H9 (cell line): Measurements from ENCODE around the gene OR5K2. TPM values are rescaled to one million over a fixed set of nuclear protein-coding genes. Genes with fewer than 3 reads are reported as not detected.

Experiments used
- DNase-seq: peaks from one replicate; pipeline ENCODE4 v3.0.0-alpha.2; 2017
- H2AFZ ChIP-seq: one replicate; pipeline ENCODE4 v1.6.1; 2013; ENCODE audit warnings: mild to moderate bottlenecking, low read length, control low read depth, moderate library complexity
- H2AK5ac ChIP-seq: 2 replicates; pipeline ENCODE4 v1.6.1; 2013; ENCODE audit warnings: low read length, control low read depth, mixed read lengths; ENCODE audit not compliant: insufficient read length
- H2BK120ac ChIP-seq: one replicate; pipeline ENCODE4 v1.6.1; 2013; ENCODE audit warnings: low read depth, mild to moderate bottlenecking, low read length, control low read depth, inconsistent platforms; ENCODE audit not compliant: poor library complexity, severe bottlenecking
- H2BK12ac ChIP-seq: 2 replicates; pipeline ENCODE4 v1.6.1; 2013; ENCODE audit warnings: low read length, control low read depth, mixed read lengths, low read depth; ENCODE audit not compliant: insufficient read length
- H2BK15ac ChIP-seq: 2 replicates; pipeline ENCODE4 v1.6.1; 2013; ENCODE audit warnings: low read depth, low read length, control low read depth
- H2BK20ac ChIP-seq: one replicate; pipeline ENCODE4 v1.6.1; 2013; ENCODE audit warnings: low read depth, mild to moderate bottlenecking, low read length, control low read depth, inconsistent platforms; ENCODE audit not compliant: poor library complexity, severe bottlenecking
- H2BK5ac ChIP-seq: 2 replicates; pipeline ENCODE4 v1.6.1; 2013; ENCODE audit warnings: low read length, control low read depth, mixed read lengths; ENCODE audit not compliant: insufficient read length
- H3K14ac ChIP-seq: 2 replicates; pipeline ENCODE4 v1.6.1; 2013; ENCODE audit warnings: low read length, control low read depth; ENCODE audit not compliant: insufficient read depth
- H3K18ac ChIP-seq: 2 replicates; pipeline ENCODE4 v1.6.1; 2013; ENCODE audit warnings: low read depth, mild to moderate bottlenecking, mixed read lengths, low read length, control low read depth; ENCODE audit not compliant: insufficient read length
- H3K23ac ChIP-seq: 2 replicates; pipeline ENCODE4 v1.6.1; 2013; ENCODE audit warnings: low read length, control low read depth, mixed read lengths, low read depth; ENCODE audit not compliant: insufficient read length
- H3K23me2 ChIP-seq: 2 replicates; pipeline ENCODE4 v1.6.1; 2013; ENCODE audit warnings: low read depth, mild to moderate bottlenecking, mixed read lengths, low read length, control low read depth; ENCODE audit not compliant: insufficient read length, poor library complexity, severe bottlenecking
- H3K27ac ChIP-seq: 2 replicates; pipeline ENCODE4 v1.5.1; 2013; ENCODE audit warnings: low read length, control low read depth, mixed read lengths, low read depth; ENCODE audit not compliant: insufficient read length
- H3K27me3 ChIP-seq: 2 replicates; pipeline ENCODE4 v1.6.1; 2013; ENCODE audit warnings: low read length, control low read depth, inconsistent platforms; ENCODE audit not compliant: insufficient read depth
- H3K4ac ChIP-seq: 2 replicates; pipeline ENCODE4 v1.6.1; 2013; ENCODE audit warnings: low read depth, mild to moderate bottlenecking, control low read depth, inconsistent platforms, low read length, moderate library complexity
- H3K4me1 ChIP-seq: 2 replicates; pipeline ENCODE4 v1.6.1; 2013; ENCODE audit warnings: low read length, control low read depth, inconsistent platforms; ENCODE audit not compliant: insufficient read depth
- H3K4me2 ChIP-seq: 2 replicates; pipeline ENCODE4 v1.6.1; 2013; ENCODE audit warnings: low read length, control low read depth, mixed read lengths; ENCODE audit not compliant: insufficient read length, insufficient read depth
- H3K56ac ChIP-seq: 2 replicates; pipeline ENCODE4 v1.6.1; 2013; ENCODE audit warnings: low read depth, mild to moderate bottlenecking, mixed read lengths, low read length, control low read depth; ENCODE audit not compliant: insufficient read length
- H3K79me1 ChIP-seq: 2 replicates; pipeline ENCODE4 v1.6.1; 2013; ENCODE audit warnings: low read depth, mild to moderate bottlenecking, moderate library complexity, low read length, control low read depth, inconsistent platforms; ENCODE audit not compliant: insufficient read depth, poor library complexity, severe bottlenecking
- H3K79me2 ChIP-seq: 2 replicates; pipeline ENCODE4 v1.6.1; 2013; ENCODE audit warnings: low read length, control low read depth, inconsistent platforms; ENCODE audit not compliant: insufficient read depth
- H3K9ac ChIP-seq: 2 replicates; pipeline ENCODE4 v1.6.1; 2013; ENCODE audit warnings: low read length, control low read depth, mixed read lengths; ENCODE audit not compliant: insufficient read length; ENCODE audit errors: extremely low read depth
- H3K9me3 ChIP-seq: one replicate; pipeline ENCODE4 v1.6.1; 2013; ENCODE audit warnings: low read depth, low read length, inconsistent platforms; ENCODE audit not compliant: control insufficient read depth
- H3T11ph ChIP-seq: one replicate; pipeline ENCODE4 v1.6.1; 2013; ENCODE audit warnings: mild to moderate bottlenecking, low read length, control low read depth, inconsistent platforms
- H4K20me1 ChIP-seq: one replicate; pipeline ENCODE4 v1.6.1; 2013; ENCODE audit not compliant: control insufficient read depth, insufficient read length, insufficient read depth
- H4K5ac ChIP-seq: 2 replicates; pipeline ENCODE4 v1.6.1; 2013; ENCODE audit warnings: low read depth, mild to moderate bottlenecking, mixed read lengths, low read length, control low read depth; ENCODE audit not compliant: insufficient read length
- H4K8ac ChIP-seq: replicated peaks from 2 replicates; pipeline ENCODE4 v1.6.1; 2013; ENCODE audit warnings: low read length, control low read depth, mixed read lengths, low read depth; ENCODE audit not compliant: insufficient read length
- H4K91ac ChIP-seq: 2 replicates; pipeline ENCODE4 v1.6.1; 2013; ENCODE audit warnings: low read depth, mild to moderate bottlenecking, moderate library complexity, mixed read lengths, low read length, control low read depth; ENCODE audit not compliant: insufficient read length
- H3K27ac Mint-ChIP-seq, 3 experiments: 2 replicates in 2 of 3; 3 replicates in 1 of 3; pipeline ENCODE4 v1.8.0; 2020 to 2021; ENCODE audit warnings: mixed read lengths in 3 of 3, mild to moderate bottlenecking in 1 of 3, moderate library complexity in 1 of 3
- H3K27me3 Mint-ChIP-seq: 2 replicates; pipeline ENCODE4 v1.8.0; 2021; ENCODE audit warnings: low read depth, mild to moderate bottlenecking, moderate library complexity, mixed read lengths
- H3K36me3 Mint-ChIP-seq, 3 experiments: 2 replicates in 2 of 3; 3 replicates in 1 of 3; pipeline ENCODE4 v1.8.0; 2020 to 2021; ENCODE audit warnings: low read depth in 3 of 3, mixed read lengths in 3 of 3; ENCODE audit not compliant: insufficient read depth in 1 of 3
- H3K4me1 Mint-ChIP-seq, 2 experiments: 2 replicates each; pipeline ENCODE4 v1.8.0; 2020; ENCODE audit warnings: mixed read lengths in 2 of 2
- H3K4me3 Mint-ChIP-seq, 2 experiments: 2 replicates in 1 of 2; 3 replicates in 1 of 2; pipeline ENCODE4 v1.8.0; 2020 to 2021; ENCODE audit warnings: mild to moderate bottlenecking in 2 of 2, mixed read lengths in 2 of 2, moderate library complexity in 1 of 2
- H3K9me3 Mint-ChIP-seq, 2 experiments: 2 replicates in 1 of 2; 3 replicates in 1 of 2; pipeline ENCODE4 v1.8.0; 2020; ENCODE audit warnings: mild to moderate bottlenecking in 2 of 2, mixed read lengths in 2 of 2, moderate library complexity in 1 of 2
- WGBS: extraction: QIAGEN DNeasy Blood & Tissue Kit; methylation state at CpG from one replicate; pipeline ENCODE4 v1.1.7; 2013; ENCODE audit warnings: missing lambda C conversion rate, low lambda C conversion rate, mixed read lengths; ENCODE audit not compliant: insufficient read length; ENCODE audit errors: extremely low coverage; 5-methylcytosine and 5-hydroxymethylcytosine counted together
- total RNA-seq: library from RNA; stranded (reverse); gene quantifications from 2 replicates; pipeline ENCODE4 v1.2.1, GENCODE V29; 2021
- TF ChIP-seq, protein P1 (sequence below): fragments of 200-600 bp; sonication (generic); conservative IDR thresholded peaks from 3 replicates; pipeline ENCODE4 v1.8.0; 2021; ENCODE audit warnings: antibody characterized with exemption, mild to moderate bottlenecking

The OR5K2 gene
- total RNA-seq, 1 experiment from 2014 or later = not detected

DNA sequence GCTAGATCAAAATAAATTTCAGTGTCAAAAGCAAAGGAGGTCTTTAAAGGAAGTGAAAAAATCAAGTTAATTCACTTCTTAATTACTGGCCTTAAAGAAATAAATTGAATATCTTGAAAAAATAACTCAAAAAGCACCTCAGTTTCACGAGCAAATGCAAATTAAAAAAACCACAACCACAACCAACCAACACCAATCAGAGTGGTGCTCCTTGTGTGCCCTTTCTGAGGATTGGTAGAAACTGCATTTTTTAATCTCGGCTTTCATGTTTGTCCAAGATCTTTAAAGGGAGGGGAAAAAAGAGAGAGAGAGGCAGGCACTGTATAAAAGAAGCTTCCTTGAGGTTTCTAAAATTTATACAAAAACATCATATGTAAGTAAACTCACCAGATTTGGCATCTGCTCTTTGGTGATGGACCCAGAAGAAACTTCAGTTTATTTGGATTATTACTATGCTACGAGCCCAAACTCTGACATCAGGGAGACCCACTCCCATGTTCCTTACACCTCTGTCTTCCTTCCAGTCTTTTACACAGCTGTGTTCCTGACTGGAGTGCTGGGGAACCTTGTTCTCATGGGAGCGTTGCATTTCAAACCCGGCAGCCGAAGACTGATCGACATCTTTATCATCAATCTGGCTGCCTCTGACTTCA, 34.3 kb downstream of the OR5K2 start, which contains the start of gene GPR15:
Gene GPR15, plus strand, starts transcription at position 357 of the 653 bp plus-strand sequence. Its CDS starts 56 bp downstream, at position 413.
- H3K56ac ChIP-seq = no peak within 1 kb of the TSS
- H2BK12ac ChIP-seq = no peak within 1 kb of the TSS
- H3K18ac ChIP-seq = no peak within 1 kb of the TSS
- H4K5ac ChIP-seq = no peak within 1 kb of the TSS
- no peak within 1 kb of the TSS for H2BK120ac ChIP-seq
- WGBS = no CpG with 5 or more reads among the region's 7 CpGs
- no peak within 1 kb of the TSS for H3K14ac ChIP-seq
- Mint-ChIP-seq H3K36me3 (no peaks in the 10 kb centered on the region), H3K27me3 (no peaks in the 10 kb centered on the region), H3K9me3 (no peaks in the 10 kb centered on the region), H3K27ac (no peak within 1 kb of the TSS), H3K4me3 (no peak within 1 kb of the TSS), H3K4me1 (peaks cover 4 to 5% of the 10 kb centered on the region in 2 experiments; a peak in 3 of 4 replicates)
- H4K20me1 ChIP-seq = no peaks in the 10 kb centered on the region
- no peak within 1 kb of the TSS for H3K9ac ChIP-seq
- no peak within 1 kb of the TSS for H2BK20ac ChIP-seq
- H2AFZ ChIP-seq = no peak within 1 kb of the TSS
- H3K79me1 ChIP-seq = no peaks in the 10 kb centered on the region
- TF ChIP-seq, protein P1, sequence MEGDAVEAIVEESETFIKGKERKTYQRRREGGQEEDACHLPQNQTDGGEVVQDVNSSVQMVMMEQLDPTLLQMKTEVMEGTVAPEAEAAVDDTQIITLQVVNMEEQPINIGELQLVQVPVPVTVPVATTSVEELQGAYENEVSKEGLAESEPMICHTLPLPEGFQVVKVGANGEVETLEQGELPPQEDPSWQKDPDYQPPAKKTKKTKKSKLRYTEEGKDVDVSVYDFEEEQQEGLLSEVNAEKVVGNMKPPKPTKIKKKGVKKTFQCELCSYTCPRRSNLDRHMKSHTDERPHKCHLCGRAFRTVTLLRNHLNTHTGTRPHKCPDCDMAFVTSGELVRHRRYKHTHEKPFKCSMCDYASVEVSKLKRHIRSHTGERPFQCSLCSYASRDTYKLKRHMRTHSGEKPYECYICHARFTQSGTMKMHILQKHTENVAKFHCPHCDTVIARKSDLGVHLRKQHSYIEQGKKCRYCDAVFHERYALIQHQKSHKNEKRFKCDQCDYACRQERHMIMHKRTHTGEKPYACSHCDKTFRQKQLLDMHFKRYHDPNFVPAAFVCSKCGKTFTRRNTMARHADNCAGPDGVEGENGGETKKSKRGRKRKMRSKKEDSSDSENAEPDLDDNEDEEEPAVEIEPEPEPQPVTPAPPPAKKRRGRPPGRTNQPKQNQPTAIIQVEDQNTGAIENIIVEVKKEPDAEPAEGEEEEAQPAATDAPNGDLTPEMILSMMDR = no peak
- DNase-seq = no peak
- H2BK5ac ChIP-seq = no peak within 1 kb of the TSS
- H2BK15ac ChIP-seq = no peak within 1 kb of the TSS
- no peak within 1 kb of the TSS for H3K23ac ChIP-seq
- no peak within 1 kb of the TSS for H3K4me2 ChIP-seq
- H4K91ac ChIP-seq = no peak within 1 kb of the TSS
- no peaks in the 10 kb centered on the region for H3K79me2 ChIP-seq
- no peak within 1 kb of the TSS for H3T11ph ChIP-seq
- no peak within 1 kb of the TSS for H4K8ac ChIP-seq
- H3K27ac ChIP-seq = no peak within 1 kb of the TSS
- H3K4me1 ChIP-seq = no peaks in the 10 kb centered on the region
- no peaks in the 10 kb centered on the region for H3K23me2 ChIP-seq
- H2AK5ac ChIP-seq = no peak within 1 kb of the TSS
- H3K27me3 ChIP-seq = no peaks in the 10 kb centered on the region
- H3K9me3 ChIP-seq = no peaks in the 10 kb centered on the region
- no peak within 1 kb of the TSS for H3K4ac ChIP-seq
